Effector CD8-positive, alpha-beta T cell (primary cell): ENCODE results near the gene DSE.

Source experiments
- DNase-seq: peaks from one replicate; lab custom pipeline; 2025; lab: John Stamatoyannopoulos, UW

The DSE gene

GRCh38 chr6:116413357-116413756, 42.6 kb downstream of the DSE start:
- DNase-seq: no peak

GRCh38 chr6:116417661-116418060, 46.9 kb downstream of the DSE start:
- DNase-seq: no peak

GRCh38 chr6:116419069-116419786, 48.5 kb downstream of the DSE start:
- DNase-seq: no peak

DNA sequence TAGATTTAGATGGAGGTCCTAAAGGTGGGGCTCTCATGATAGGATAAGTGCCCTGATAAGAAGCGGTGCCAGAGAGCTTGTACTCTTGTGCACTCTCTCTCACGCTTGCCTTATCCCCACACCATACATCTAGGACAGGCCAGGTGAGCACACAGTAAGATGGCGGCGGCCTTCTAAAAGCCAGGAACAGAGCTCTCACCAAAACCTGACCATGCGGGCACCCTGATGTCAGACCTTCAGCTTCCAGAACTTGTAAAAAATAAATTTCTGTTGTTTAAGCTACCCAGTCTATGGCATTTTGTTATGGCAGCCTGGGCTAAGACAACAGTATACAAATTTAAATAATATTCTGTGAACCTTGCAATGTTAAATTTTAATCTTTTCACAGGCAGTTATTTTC, 49.6 kb downstream of the DSE start:
- no peak for DNase-seq

DNA sequence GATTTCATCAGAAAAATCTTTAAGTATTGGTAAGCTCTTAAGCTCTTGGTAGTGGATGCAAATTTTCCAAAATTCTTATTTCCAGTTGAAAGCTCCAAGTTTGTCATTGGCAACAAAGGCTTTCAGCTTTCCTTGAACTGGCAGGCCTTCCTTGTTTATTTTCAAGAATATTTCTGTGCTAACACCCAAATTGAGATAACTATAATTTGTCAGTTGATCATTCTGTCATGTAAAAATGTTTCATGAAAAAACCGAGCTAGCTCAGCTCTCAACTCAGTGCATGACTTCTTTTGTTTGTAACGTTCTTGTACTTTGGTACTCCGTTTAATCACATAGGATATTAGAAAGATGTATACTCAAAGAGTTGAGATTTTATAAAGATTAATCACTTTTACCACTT, 51.5 kb downstream of the DSE start:
- no peak for DNase-seq

DNA sequence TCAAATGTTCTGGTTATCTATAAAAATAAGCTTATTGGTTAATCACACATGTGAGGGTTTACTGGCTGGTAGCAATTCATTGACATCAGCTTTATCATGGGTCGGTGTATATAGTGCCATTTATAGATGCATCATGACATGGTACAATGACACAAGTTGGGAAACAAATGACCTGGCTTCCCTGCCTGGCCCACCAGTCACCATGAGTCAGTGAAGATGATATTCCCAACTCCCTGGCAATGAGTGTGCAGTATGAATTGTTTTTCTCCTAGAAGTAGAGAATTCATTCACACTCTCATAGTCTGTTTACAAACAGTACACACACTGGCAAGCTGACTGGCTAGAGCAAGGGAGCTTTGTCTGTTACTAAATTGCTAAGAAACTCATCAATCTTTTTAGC, 53.3 kb downstream of the DSE start:
- DNase-seq: no peak

DNA sequence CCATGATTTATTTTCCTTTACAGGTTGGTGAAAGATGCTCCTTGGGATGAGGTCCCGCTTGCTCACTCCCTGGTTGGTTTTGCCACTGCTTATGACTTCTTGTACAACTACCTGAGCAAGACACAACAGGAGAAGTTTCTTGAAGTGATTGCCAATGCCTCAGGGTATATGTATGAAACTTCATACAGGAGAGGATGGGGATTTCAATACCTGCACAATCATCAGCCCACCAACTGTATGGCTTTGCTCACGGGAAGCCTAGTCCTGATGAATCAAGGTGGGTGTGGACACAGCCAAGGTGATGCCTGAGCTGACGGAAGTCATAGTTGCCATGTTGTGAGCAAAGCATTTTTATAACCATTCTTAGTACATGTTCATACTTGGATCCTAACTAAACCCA, 55.8 kb downstream of the DSE start:
- DNase-seq: no peak

- no peak for DNase-seq
Measured at GRCh38 chr6:116429111-116429510, 58.4 kb downstream of the DSE start.

DNA sequence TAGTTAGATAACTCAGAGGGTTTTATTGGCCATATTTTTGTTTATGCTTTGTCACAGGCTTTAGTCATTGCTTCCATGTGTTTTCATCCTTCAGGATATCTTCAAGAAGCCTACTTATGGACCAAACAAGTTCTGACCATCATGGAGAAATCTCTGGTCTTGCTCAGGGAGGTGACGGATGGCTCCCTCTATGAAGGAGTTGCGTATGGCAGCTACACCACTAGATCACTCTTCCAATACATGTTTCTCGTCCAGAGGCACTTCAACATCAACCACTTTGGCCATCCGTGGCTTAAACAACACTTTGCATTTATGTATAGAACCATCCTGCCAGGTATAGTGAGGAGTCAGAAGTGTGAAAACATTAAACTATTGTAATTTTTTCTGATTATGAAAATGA, 60.1 kb downstream of the DSE start:
- DNase-seq: no peak

- DNase-seq: no peak
Measured at GRCh38 chr6:116431964-116432595, 61.3 kb downstream of the DSE start.

DNA sequence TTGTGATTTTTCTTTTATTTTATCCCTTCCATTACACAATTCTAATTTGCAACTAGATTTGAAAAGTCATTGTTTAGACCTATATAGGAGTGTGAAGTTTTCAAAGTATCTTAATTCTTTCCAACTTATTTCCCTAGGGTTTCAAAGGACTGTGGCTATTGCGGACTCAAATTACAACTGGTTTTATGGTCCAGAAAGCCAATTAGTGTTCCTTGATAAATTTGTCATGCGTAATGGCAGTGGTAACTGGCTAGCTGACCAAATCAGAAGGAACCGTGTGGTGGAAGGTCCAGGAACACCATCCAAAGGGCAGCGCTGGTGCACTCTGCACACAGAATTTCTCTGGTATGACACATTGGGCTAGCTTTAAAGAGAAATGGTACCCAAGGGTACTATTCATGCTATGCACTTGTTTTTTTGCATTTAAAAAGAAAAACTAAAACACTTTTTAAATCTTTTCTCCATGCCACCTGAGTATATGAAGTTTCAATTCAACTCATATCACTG, 62.5 kb downstream of the DSE start:
- DNase-seq: no peak

DNA sequence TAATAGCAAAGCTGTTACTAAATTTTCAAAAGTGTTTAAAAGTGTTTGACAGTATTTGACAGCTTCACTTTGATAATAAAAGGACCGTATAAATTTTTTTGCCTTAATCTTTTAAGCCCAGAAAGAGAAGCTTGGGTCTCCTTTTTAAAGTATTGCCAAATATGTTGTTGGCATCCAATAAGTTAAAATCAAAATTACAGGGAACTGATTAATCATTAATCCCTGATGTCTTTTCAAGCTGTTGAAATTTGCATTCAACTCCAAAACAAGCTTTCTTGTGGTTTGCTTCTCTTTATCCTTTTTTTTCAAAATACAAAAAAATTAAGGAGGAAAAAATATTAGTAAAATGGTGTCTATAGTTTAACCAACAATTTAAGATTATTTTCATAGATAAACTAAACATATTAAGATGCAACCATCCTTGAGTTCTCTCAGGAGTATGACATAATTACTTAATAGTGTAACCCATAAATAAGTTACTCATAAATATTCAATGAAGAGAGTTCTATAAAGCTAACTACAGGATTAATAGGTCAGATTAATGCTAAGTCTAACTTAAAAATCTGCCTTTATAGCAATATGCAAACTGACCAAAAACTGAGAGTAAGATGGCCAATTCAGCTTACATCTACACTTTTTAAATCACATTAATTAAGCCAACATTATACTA, 63.4 kb downstream of the DSE start:
- DNase-seq: no peak

- no peak for DNase-seq
Measured at GRCh38 chr6:116436586-116436985, 65.8 kb downstream of the DSE start.

DNA sequence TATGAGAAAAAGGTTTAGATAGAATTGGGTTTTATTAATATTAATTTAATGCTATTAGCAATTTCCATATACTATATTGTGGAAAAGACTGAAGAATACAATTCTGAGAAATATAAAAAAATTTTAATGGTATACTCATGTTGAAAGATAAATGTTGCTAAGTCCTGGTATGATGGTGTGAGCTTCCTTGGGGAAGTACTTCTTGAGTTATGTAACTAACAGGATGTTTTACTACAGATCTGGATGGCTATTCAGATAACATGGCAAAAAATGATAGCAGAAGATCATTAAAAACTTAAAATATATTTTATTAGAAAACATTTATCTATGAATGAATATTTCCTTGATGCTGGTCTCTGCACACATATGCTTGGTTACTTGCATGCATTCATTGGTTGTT, 66.9 kb downstream of the DSE start:
- no peak for DNase-seq

DNA sequence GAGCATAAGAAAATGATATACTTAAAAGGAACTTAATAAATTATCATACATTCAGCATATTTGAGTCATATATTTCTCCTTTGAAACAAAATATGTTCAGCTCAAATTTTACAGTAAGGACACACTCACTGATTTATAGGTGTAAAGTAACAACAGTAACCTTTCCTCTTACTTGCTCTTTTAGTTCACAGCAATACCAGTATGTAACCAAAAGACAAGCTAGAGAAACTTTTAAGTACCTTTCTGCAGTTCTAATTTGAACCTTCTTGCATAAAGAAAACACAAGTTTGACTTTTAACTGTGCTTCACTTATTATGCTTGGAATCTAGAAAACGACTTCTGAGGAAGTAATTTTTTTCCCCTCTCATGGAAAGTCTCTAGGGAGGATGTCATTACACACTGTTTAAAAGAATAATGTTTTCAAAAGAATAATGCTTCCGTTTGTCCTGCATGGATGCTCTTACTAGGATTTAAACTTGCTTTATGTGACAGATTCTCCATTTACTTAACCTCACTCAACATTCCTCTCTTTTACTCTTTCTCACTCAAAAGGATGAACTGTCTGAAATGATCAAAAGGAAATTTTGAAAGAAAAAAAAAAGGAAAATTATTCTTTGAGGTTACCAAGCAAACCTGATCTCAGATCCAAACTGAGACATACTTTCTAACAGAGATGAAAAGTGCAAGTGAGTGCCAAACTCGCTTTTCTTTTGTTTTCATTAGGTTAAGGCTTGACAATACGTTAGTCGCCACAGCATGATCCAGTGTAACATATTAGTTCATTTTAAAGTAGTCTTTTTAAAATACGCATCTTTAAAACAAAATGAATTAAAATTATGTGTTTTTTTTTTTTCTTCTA, 68.1 kb downstream of the DSE start:
- DNase-seq: no peak

DNA sequence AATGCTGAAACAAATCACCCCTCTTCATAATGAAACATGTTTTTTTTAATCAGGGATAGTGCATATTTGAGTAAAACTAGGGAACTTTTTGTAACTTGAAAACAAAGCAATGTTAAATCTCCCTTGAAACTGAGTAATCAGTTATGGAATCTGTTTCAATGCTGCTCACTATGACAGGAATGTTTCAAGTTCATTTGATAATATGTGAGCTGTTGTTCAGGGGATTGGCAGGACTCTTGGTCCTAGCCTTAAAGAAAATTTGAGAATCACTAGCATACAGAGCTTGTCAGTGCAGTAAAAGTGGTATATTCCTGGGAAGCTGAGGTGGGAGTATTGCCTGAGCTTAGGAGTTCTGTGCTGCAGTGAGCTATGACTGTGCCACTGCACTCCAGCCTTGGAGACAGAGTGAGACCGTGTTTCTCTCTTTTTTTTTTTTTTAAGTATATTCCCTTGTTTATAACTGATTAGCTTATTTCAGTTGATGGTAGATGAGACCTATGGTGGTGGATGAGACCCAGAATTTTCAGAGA, 68.8 kb downstream of the DSE start:
- DNase-seq: no peak

- no peak for DNase-seq
Measured at GRCh38 chr6:116443105-116443504, 72.4 kb downstream of the DSE start.

DNA sequence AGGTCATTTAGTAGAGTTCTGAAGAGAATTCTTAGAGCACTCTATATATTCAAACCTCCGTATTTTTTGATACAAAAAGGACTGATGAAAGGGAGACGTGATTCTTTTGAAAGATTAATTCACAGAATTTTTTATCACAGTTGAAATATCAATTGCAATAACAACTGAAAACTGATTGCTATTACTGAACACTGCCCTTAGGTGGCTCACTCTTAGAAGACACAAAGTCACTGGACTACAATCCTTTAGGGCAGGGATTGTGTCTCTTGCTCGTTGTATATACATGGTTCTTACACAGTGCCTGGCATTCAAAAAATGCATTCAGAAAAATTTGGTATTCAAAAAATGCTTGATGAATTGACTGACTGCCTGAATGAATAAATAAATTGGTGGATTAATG, 73.3 kb downstream of the DSE start:
- no peak for DNase-seq

DNA sequence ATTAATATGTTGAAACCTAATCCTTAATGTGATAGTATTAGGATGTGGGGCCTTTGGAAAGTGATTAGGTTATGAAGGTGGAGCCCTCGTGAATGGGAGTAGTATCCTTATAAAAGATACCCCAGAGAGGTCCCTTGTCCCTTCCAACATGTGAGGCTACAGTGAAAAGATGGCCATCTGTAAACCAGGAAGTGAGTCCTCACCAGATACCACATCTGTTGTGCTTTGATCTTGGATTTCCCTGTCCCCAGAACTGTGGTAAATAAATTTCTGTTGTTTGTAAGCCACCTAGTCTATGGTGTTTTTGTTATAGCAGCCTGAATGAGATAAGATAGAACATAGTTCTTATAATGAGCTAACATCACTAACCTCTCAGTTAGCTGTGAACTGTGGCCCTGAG, 73.8 kb downstream of the DSE start:
- DNase-seq: no peak

DNA sequence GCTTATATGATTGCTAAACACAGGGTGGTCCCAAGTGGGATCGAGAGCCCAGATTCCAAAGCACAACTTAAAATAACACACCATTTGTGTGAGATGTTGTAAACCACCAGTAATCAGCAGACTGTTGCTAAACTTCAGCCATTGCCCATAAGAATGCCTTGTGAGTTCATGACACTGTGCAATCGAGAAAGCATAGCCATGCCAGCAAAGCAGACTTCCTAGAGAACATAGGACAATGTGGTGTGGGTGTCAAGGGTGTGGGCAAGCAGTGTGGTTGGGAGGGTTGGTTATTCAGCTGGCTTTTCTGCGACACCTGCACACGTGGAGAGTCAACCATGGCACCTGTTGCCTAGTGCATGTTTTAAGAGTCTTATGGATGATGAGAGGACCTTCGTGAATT, 74.4 kb downstream of the DSE start:
- DNase-seq: no peak

DNA sequence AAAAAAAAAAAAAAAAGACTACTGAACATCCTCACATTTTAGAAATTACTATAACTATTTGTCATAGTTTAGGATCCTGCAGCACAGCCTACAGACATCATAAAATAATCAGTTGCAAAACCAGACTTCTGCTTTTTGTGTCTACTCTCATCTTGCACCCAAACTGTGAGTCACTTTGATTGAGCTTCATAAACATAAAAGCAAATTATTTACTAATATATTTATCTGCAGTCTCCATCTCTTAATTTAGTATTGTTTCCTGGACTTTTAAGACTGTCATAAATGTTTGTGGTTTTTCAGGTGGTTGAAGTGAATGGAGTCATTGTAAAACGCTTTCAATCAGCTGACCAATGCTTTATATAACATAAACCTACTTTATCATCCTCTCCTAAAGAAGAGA, 75.7 kb downstream of the DSE start:
- no peak for DNase-seq

DNA sequence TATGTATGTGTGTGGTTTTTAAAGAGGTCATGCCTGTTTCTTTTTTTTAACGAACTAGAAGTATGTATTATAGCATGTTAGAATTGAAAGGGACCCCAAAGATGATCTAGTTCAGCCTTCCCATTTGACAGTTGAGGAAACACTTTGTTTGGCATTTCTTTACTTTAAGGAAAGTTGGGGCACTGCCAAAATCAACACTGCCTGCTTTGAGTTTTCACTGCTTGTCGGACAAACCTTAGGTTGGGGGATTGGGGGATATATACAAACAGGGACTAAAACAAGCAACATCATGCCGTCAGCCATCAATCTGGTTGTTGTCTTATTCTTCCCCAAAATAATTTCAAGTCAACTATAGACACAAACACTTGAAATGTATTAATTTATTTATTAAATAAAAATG, 76.3 kb downstream of the DSE start:
- no peak for DNase-seq
